Activated CD4-positive, alpha-beta T cell treated with anti-CD3 and anti-CD28 coated beads, Interleukin-2, amount 10 ng/mL, durations not matched to agents 24 days and 14 days (primary cell): Measurements from ENCODE around the gene PPP1R17. TPM values are rescaled to one million over a fixed set of nuclear protein-coding genes. Genes with fewer than 3 reads are reported as not detected.
A peak's percentile ranks its signal among the peaks of the same experiment; 100 is the strongest.

Source experiments
- DNase-seq: peaks from one replicate; pipeline ENCODE4 v3.0.0; 2022
- H3K27ac Mint-ChIP-seq: one replicate; pipeline ENCODE4 v1.8.0; 2022; ENCODE audit warnings: mild to moderate bottlenecking, mixed read lengths
- H3K27me3 Mint-ChIP-seq: one replicate; pipeline ENCODE4 v1.8.0; 2022; ENCODE audit warnings: mixed read lengths
- H3K36me3 Mint-ChIP-seq: one replicate; pipeline ENCODE4 v1.8.0; 2022; ENCODE audit warnings: low read depth, mild to moderate bottlenecking, mixed read lengths
- H3K4me1 Mint-ChIP-seq: one replicate; pipeline ENCODE4 v1.8.0; 2021; ENCODE audit warnings: mixed read lengths
- H3K4me3 Mint-ChIP-seq: one replicate; pipeline ENCODE4 v1.8.0; 2022; ENCODE audit warnings: mild to moderate bottlenecking, moderate library complexity, mixed read lengths
- H3K9me3 Mint-ChIP-seq: one replicate; pipeline ENCODE4 v1.8.0; 2021; ENCODE audit warnings: mixed read lengths
- intact Hi-C: fragments of 100-400 bp; cut with micrococcal nuclease; formaldehyde crosslinking; loops from one replicate; pipeline ENCODE4 v1.15.1; 2023
- total RNA-seq: library from RNA; stranded (reverse); gene quantifications from 2 replicates; pipeline ENCODE4 v1.2.3, GENCODE V29; 2022

Gene PPP1R17
- total RNA-seq, 1 donor from 2014 or later, result not detected

GRCh38 chr7:31729195-31729804, 42.3 kb downstream of the PPP1R17 start:
- Mint-ChIP-seq H3K27me3 (no peaks in the 10 kb centered on the region), H3K9me3 (no peaks in the 10 kb centered on the region), H3K36me3 (no peaks in the 10 kb centered on the region), H3K27ac (no peak overlapping the region), H3K4me3 (no peak overlapping the region), H3K4me1 (no peaks in the 10 kb centered on the region)
- intact Hi-C loops, result no loop called here
- no peak for DNase-seq

- no peak overlapping the region for H3K27ac Mint-ChIP-seq
- H3K4me1 Mint-ChIP-seq, result no peaks in the 10 kb centered on the region
- no peak overlapping the region for H3K4me3 Mint-ChIP-seq
- intact Hi-C loops, result loop anchor here (10.0 kb wide), 1 partner anchor 600 kb away; no protein-coding TSS in a partner anchor
- DNase-seq, result no peak
- no peaks in the 10 kb centered on the region for H3K27me3 Mint-ChIP-seq
- no peaks in the 10 kb centered on the region for H3K9me3 Mint-ChIP-seq
- no peaks in the 10 kb centered on the region for H3K36me3 Mint-ChIP-seq
These were observed 47.4 kb downstream of the PPP1R17 start for GRCh38 chr7:31734456-31734855.

GRCh38 chr7:31735991-31736982, 49.3 kb downstream of the PPP1R17 start:
- Mint-ChIP-seq H3K4me3 (no peak overlapping the region), H3K36me3 (no peaks in the 10 kb centered on the region), H3K4me1 (no peaks in the 10 kb centered on the region), H3K27ac (no peak overlapping the region), H3K9me3 (no peaks in the 10 kb centered on the region), H3K27me3 (no peaks in the 10 kb centered on the region)
- DNase-seq, result peak; percentile 67
- intact Hi-C loops, result loop anchor here (10.0 kb wide), 1 partner anchor 601 kb away; no protein-coding TSS in a partner anchor

GRCh38 chr7:31741852-31742251, 54.8 kb downstream of the PPP1R17 start:
- H3K4me1 Mint-ChIP-seq, result no peaks in the 10 kb centered on the region
- H3K4me3 Mint-ChIP-seq, result no peak overlapping the region
- DNase-seq, result no peak
- H3K27ac Mint-ChIP-seq, result no peak overlapping the region
- H3K36me3 Mint-ChIP-seq, result no peaks in the 10 kb centered on the region
- no peaks in the 10 kb centered on the region for H3K27me3 Mint-ChIP-seq
- no peaks in the 10 kb centered on the region for H3K9me3 Mint-ChIP-seq
- intact Hi-C loops, result no loop called here

- Mint-ChIP-seq H3K27me3 (no peaks in the 10 kb centered on the region), H3K4me1 (no peaks in the 10 kb centered on the region), H3K36me3 (no peaks in the 10 kb centered on the region), H3K27ac (no peak overlapping the region), H3K9me3 (no peaks in the 10 kb centered on the region), H3K4me3 (no peak overlapping the region)
- intact Hi-C loops, result no loop called here
- peak; percentile 81 for DNase-seq
These were observed 57.4 kb downstream of the PPP1R17 start for GRCh38 chr7:31744294-31744874.

- Mint-ChIP-seq H3K27me3 (no peaks in the 10 kb centered on the region), H3K27ac (no peak overlapping the region), H3K4me1 (no peaks in the 10 kb centered on the region), H3K9me3 (no peaks in the 10 kb centered on the region), H3K36me3 (no peaks in the 10 kb centered on the region), H3K4me3 (no peak overlapping the region)
- intact Hi-C loops, result no loop called here
- DNase-seq, result no peak
These were observed 60.5 kb downstream of the PPP1R17 start for GRCh38 chr7:31747553-31747952.

GRCh38 chr7:31748084-31748483, 61.1 kb downstream of the PPP1R17 start:
- Mint-ChIP-seq H3K9me3 (no peaks in the 10 kb centered on the region), H3K27me3 (no peaks in the 10 kb centered on the region), H3K36me3 (no peaks in the 10 kb centered on the region), H3K27ac (no peak overlapping the region), H3K4me3 (no peak overlapping the region), H3K4me1 (no peaks in the 10 kb centered on the region)
- DNase-seq, result no peak
- intact Hi-C loops, result no loop called here

- Mint-ChIP-seq H3K4me3 (no peak overlapping the region), H3K36me3 (no peaks in the 10 kb centered on the region), H3K4me1 (no peaks in the 10 kb centered on the region), H3K27ac (no peak overlapping the region), H3K9me3 (peaks cover under 1% of the 10 kb centered on the region), H3K27me3 (no peaks in the 10 kb centered on the region)
- intact Hi-C loops, result no loop called here
- no peak for DNase-seq
These were observed 64.7 kb downstream of the PPP1R17 start for GRCh38 chr7:31751726-31752125.

Other genes with a start within 250 kb of the PPP1R17 start
- gene ITPRID1, start 173.1 kb upstream of the PPP1R17 start, total RNA-seq, result not detected in 2 replicates